Measurements from ENCODE around the gene CATSPERZ. TPM values are rescaled to one million over a fixed set of nuclear protein-coding genes. Genes with fewer than 3 reads are reported as not detected.
A peak's percentile ranks its signal among the peaks of the same experiment; 100 is the strongest.

CATSPERZ gene
- total RNA-seq, 2 donors from 2014 or later, result 0.56 TPM; not detected in 1

- H3K27me3 ChIP-seq, result no peaks in the 10 kb centered on the region
- DNase-seq, result no peak
These were observed 47.2 kb downstream of the CATSPERZ start for GRCh38 chr11:64347193-64347867.

GRCh38 chr11:64348383-64349024 lies 48.3 kb downstream of the CATSPERZ start:
- intact Hi-C loops (cut with DNase I), result no loop called here
- Histone ChIP-seq H3K9me3 (no peaks in the 10 kb centered on the region), H3K4me3 (no peak overlapping the region), H3K9ac (ENCODE audit: low read depth in 2 of 2, low read length in 2 of 2) (peak overlapping the region in 1 of 2 donors; percentile 26), H3K36me3 (no peaks in the 10 kb centered on the region), H3K27me3 (no peaks in the 10 kb centered on the region), H3K4me1 (no peaks in the 10 kb centered on the region), H3K27ac (no peak overlapping the region)
- TF ChIP-seq CTCF (IDR thresholded peaks at IDR 0.05), result no peak
- DNase-seq, result no peak

More at GRCh38 chr11:64347193-64347867, 47.2 kb downstream of the CATSPERZ start:
- Histone ChIP-seq H3K4me1 (no peaks in the 10 kb centered on the region), H3K9me3 (no peaks in the 10 kb centered on the region), H3K9ac (ENCODE audit: low read depth in 2 of 2, low read length in 2 of 2) (no peak overlapping the region), H3K36me3 (no peaks in the 10 kb centered on the region), H3K4me3 (no peak overlapping the region), H3K27ac (no peak overlapping the region)
- intact Hi-C loops (cut with DNase I), result no loop called here
- TF ChIP-seq CTCF (IDR thresholded peaks at IDR 0.05), result no peak

- DNase-seq, result no peak
- intact Hi-C loops (cut with DNase I), result no loop called here
- no peaks in the 10 kb centered on the region for H3K9me3 ChIP-seq
- no peaks in the 10 kb centered on the region for H3K4me1 ChIP-seq
- no peaks in the 10 kb centered on the region for H3K36me3 ChIP-seq
- no peak overlapping the region for H3K9ac ChIP-seq (ENCODE audit: low read depth in 2 of 2, low read length in 2 of 2)
- no peak for TF ChIP-seq CTCF (IDR thresholded peaks at IDR 0.05)
- H3K4me3 ChIP-seq, result no peak overlapping the region
- H3K27ac ChIP-seq, result no peak overlapping the region
- H3K27me3 ChIP-seq, result no peaks in the 10 kb centered on the region
These were observed 48.8 kb downstream of the CATSPERZ start for GRCh38 chr11:64349025-64349387.

- Histone ChIP-seq H3K4me1 (no peaks in the 10 kb centered on the region), H3K4me3 (no peak overlapping the region), H3K27me3 (no peaks in the 10 kb centered on the region), H3K9me3 (no peaks in the 10 kb centered on the region), H3K36me3 (no peaks in the 10 kb centered on the region), H3K9ac (ENCODE audit: low read depth in 2 of 2, low read length in 2 of 2) (no peak overlapping the region), H3K27ac (no peak overlapping the region)
- intact Hi-C loops (cut with DNase I), result no loop called here
- DNase-seq, result no peak
- TF ChIP-seq CTCF (IDR thresholded peaks at IDR 0.05), result no peak
These were observed 49.2 kb downstream of the CATSPERZ start for GRCh38 chr11:64349404-64349803.

GRCh38 chr11:64351136-64351631 lies 51.0 kb downstream of the CATSPERZ start:
- Histone ChIP-seq H3K27ac (no peak overlapping the region), H3K9me3 (no peaks in the 10 kb centered on the region), H3K4me3 (no peak overlapping the region), H3K9ac (ENCODE audit: low read depth in 2 of 2, low read length in 2 of 2) (no peak overlapping the region), H3K27me3 (no peaks in the 10 kb centered on the region), H3K36me3 (no peaks in the 10 kb centered on the region), H3K4me1 (peaks cover 6% of the 10 kb centered on the region)
- intact Hi-C loops (cut with DNase I), result no loop called here
- no peak for TF ChIP-seq CTCF (IDR thresholded peaks at IDR 0.05)
- no peak for DNase-seq
